WTC11 (cell line): Measurements from ENCODE around the gene FOXC1.

Experiments
- ATF1 ChIP-seq: sonication (generic); formaldehyde crosslinking; IDR thresholded peaks from 2 replicates; pipeline ENCODE4 v1.8.1; 2023; ENCODE audit warnings: mild to moderate bottlenecking, moderate library complexity, missing genetic modification reagents
- ELF4 ChIP-seq: sonication (generic); formaldehyde crosslinking; IDR thresholded peaks from 2 replicates; pipeline ENCODE4 v1.8.1; 2022; ENCODE audit warnings: low read depth, mild to moderate bottlenecking, moderate library complexity, missing genetic modification reagents
- ETV6 ChIP-seq: sonication (generic); formaldehyde crosslinking; IDR thresholded peaks from 2 replicates; pipeline ENCODE4 v1.8.1; 2022; ENCODE audit warnings: mild to moderate bottlenecking, missing genetic modification reagents
- GRHL2 ChIP-seq: fragments of 250-450 bp; sonication (Bioruptor Pico); IDR thresholded peaks from 2 replicates; pipeline ENCODE4 v1.8.0; 2022; ENCODE audit warnings: mild to moderate bottlenecking, moderate library complexity; ENCODE audit not compliant: insufficient replicate concordance, severe bottlenecking
- JUN ChIP-seq: sonication (generic); formaldehyde crosslinking; IDR thresholded peaks from 2 replicates; pipeline ENCODE4 v1.8.0; 2023; ENCODE audit warnings: mild to moderate bottlenecking, missing genetic modification reagents
- NFYB ChIP-seq: sonication (generic); formaldehyde crosslinking; conservative IDR thresholded peaks from 2 replicates; pipeline ENCODE4 v1.8.0; 2022; ENCODE audit warnings: low read depth, missing genetic modification reagents
- TEAD1 ChIP-seq: sonication (generic); formaldehyde crosslinking; IDR thresholded peaks from 2 replicates; pipeline ENCODE4 v1.8.0; 2022; ENCODE audit warnings: mild to moderate bottlenecking, missing genetic modification reagents
- ZNF671 ChIP-seq: fragments of 250-450 bp; sonication (Bioruptor Pico); IDR thresholded peaks from 2 replicates; pipeline ENCODE4 v1.8.0; 2021; ENCODE audit warnings: mild to moderate bottlenecking
- TF ChIP-seq, protein P1 (sequence below): fragments of 200-600 bp; IDR thresholded peaks from 2 replicates; pipeline ENCODE4 v1.8.0; 2022; ENCODE audit warnings: antibody characterized with exemption
- TF ChIP-seq, protein P2 (sequence below): fragments of 250-450 bp; sonication (Bioruptor Pico); IDR thresholded peaks from 2 replicates; pipeline ENCODE4 v1.9.0; 2021; ENCODE audit warnings: mild to moderate bottlenecking
- TF ChIP-seq, protein P3 (sequence below): sonication (generic); formaldehyde crosslinking; IDR thresholded peaks from 2 replicates; pipeline ENCODE4 v1.8.0; 2023; ENCODE audit warnings: mild to moderate bottlenecking, missing genetic modification reagents
- TF ChIP-seq, protein P4 (sequence below): sonication (generic); formaldehyde crosslinking; IDR thresholded peaks from 2 replicates; pipeline ENCODE4 v1.8.1; 2023; ENCODE audit warnings: mild to moderate bottlenecking, missing genetic modification reagents, borderline replicate concordance
- TF ChIP-seq, protein P5 (sequence below): fragments of 250-450 bp; sonication (Bioruptor Pico); conservative IDR thresholded peaks from 2 replicates; pipeline ENCODE4 v1.9.0; 2021; ENCODE audit warnings: mild to moderate bottlenecking

DNA sequence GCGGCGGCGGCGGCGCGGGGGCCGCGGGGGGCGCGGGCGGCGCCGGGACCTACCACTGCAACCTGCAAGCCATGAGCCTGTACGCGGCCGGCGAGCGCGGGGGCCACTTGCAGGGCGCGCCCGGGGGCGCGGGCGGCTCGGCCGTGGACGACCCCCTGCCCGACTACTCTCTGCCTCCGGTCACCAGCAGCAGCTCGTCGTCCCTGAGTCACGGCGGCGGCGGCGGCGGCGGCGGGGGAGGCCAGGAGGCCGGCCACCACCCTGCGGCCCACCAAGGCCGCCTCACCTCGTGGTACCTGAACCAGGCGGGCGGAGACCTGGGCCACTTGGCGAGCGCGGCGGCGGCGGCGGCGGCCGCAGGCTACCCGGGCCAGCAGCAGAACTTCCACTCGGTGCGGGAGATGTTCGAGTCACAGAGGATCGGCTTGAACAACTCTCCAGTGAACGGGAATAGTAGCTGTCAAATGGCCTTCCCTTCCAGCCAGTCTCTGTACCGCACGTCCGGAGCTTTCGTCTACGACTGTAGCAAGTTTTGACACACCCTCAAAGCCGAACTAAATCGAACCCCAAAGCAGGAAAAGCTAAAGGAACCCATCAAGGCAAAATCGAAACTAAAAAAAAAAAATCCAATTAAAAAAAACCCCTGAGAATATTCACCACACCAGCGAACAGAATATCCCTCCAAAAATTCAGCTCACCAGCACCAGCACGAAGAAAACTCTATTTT, 2.0 kb downstream of the FOXC1 start:
- TF ChIP-seq, protein P1, sequence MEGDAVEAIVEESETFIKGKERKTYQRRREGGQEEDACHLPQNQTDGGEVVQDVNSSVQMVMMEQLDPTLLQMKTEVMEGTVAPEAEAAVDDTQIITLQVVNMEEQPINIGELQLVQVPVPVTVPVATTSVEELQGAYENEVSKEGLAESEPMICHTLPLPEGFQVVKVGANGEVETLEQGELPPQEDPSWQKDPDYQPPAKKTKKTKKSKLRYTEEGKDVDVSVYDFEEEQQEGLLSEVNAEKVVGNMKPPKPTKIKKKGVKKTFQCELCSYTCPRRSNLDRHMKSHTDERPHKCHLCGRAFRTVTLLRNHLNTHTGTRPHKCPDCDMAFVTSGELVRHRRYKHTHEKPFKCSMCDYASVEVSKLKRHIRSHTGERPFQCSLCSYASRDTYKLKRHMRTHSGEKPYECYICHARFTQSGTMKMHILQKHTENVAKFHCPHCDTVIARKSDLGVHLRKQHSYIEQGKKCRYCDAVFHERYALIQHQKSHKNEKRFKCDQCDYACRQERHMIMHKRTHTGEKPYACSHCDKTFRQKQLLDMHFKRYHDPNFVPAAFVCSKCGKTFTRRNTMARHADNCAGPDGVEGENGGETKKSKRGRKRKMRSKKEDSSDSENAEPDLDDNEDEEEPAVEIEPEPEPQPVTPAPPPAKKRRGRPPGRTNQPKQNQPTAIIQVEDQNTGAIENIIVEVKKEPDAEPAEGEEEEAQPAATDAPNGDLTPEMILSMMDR = no peak
- TF ChIP-seq TEAD1 = no peak
- TF ChIP-seq, protein P2, sequence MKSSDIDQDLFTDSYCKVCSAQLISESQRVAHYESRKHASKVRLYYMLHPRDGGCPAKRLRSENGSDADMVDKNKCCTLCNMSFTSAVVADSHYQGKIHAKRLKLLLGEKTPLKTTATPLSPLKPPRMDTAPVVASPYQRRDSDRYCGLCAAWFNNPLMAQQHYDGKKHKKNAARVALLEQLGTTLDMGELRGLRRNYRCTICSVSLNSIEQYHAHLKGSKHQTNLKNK (CRISPR knock-in tag) = no peak
- TF ChIP-seq JUN (CRISPR knock-in tag) = no peak
- TF ChIP-seq ETV6 (CRISPR knock-in tag) = no peak
- no peak for TF ChIP-seq GRHL2 (CRISPR knock-in tag)
- no peak for TF ChIP-seq NFYB (CRISPR knock-in tag)
- TF ChIP-seq, protein P3, sequence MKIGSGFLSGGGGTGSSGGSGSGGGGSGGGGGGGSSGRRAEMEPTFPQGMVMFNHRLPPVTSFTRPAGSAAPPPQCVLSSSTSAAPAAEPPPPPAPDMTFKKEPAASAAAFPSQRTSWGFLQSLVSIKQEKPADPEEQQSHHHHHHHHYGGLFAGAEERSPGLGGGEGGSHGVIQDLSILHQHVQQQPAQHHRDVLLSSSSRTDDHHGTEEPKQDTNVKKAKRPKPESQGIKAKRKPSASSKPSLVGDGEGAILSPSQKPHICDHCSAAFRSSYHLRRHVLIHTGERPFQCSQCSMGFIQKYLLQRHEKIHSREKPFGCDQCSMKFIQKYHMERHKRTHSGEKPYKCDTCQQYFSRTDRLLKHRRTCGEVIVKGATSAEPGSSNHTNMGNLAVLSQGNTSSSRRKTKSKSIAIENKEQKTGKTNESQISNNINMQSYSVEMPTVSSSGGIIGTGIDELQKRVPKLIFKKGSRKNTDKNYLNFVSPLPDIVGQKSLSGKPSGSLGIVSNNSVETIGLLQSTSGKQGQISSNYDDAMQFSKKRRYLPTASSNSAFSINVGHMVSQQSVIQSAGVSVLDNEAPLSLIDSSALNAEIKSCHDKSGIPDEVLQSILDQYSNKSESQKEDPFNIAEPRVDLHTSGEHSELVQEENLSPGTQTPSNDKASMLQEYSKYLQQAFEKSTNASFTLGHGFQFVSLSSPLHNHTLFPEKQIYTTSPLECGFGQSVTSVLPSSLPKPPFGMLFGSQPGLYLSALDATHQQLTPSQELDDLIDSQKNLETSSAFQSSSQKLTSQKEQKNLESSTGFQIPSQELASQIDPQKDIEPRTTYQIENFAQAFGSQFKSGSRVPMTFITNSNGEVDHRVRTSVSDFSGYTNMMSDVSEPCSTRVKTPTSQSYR = no peak
- no peak for TF ChIP-seq ZNF671 (CRISPR knock-in tag)
- TF ChIP-seq, protein P4, sequence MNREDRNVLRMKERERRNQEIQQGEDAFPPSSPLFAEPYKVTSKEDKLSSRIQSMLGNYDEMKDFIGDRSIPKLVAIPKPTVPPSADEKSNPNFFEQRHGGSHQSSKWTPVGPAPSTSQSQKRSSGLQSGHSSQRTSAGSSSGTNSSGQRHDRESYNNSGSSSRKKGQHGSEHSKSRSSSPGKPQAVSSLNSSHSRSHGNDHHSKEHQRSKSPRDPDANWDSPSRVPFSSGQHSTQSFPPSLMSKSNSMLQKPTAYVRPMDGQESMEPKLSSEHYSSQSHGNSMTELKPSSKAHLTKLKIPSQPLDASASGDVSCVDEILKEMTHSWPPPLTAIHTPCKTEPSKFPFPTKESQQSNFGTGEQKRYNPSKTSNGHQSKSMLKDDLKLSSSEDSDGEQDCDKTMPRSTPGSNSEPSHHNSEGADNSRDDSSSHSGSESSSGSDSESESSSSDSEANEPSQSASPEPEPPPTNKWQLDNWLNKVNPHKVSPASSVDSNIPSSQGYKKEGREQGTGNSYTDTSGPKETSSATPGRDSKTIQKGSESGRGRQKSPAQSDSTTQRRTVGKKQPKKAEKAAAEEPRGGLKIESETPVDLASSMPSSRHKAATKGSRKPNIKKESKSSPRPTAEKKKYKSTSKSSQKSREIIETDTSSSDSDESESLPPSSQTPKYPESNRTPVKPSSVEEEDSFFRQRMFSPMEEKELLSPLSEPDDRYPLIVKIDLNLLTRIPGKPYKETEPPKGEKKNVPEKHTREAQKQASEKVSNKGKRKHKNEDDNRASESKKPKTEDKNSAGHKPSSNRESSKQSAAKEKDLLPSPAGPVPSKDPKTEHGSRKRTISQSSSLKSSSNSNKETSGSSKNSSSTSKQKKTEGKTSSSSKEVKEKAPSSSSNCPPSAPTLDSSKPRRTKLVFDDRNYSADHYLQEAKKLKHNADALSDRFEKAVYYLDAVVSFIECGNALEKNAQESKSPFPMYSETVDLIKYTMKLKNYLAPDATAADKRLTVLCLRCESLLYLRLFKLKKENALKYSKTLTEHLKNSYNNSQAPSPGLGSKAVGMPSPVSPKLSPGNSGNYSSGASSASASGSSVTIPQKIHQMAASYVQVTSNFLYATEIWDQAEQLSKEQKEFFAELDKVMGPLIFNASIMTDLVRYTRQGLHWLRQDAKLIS (CRISPR knock-in tag) = no peak
- TF ChIP-seq ATF1 (CRISPR knock-in tag) = no peak
- TF ChIP-seq, protein P5, sequence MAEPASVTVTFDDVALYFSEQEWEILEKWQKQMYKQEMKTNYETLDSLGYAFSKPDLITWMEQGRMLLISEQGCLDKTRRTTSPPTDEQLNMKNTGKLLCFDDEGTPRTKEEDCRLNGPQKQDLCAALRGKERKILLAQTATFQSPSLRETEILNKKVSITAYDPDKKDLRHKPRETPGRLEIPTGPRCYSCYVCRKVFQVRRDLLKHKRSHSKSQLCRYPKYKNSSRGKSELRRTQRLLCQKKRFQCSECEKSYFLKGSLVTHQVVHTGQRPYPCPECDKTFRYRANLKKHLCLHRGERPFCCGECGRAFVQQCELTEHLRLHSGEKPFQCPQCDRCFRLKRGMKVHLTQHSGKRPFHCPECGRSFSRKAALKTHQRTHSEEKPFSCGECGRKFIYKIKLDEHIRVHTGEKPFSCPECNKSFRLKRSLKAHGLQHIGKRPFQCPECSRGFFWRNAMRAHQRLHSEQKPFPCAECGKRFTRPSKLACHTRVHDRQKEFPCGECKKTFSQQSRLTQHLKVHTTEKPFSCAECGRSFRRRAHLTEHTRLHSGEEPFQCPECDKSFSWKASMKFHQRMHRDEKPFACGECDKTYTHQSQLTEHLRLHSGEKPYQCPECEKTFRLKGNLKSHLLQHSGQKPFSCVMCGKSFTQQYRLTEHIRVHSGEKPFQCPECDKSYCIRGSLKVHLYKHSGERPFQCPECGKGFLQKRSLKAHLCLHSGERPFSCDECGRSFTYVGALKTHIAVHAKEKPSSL (CRISPR knock-in tag) = no peak
- TF ChIP-seq ELF4 (CRISPR knock-in tag) = no peak
